Ishikawa (cell line): Measurements from ENCODE around the gene TMEM94.

ENCODE experiments used
- CEBPB ChIP-seq: IDR thresholded peaks from 2 replicates; pipeline ENCODE4 v1.6.1; 2012
- EP300 ChIP-seq: IDR thresholded peaks from 2 replicates; pipeline ENCODE4 v1.6.1; 2012; ENCODE audit warnings: borderline replicate concordance
- FOXM1 ChIP-seq: IDR thresholded peaks from 2 replicates; pipeline ENCODE4 v1.6.1; 2012; ENCODE audit warnings: low read depth, borderline replicate concordance
- MAX ChIP-seq: IDR thresholded peaks from 2 replicates; pipeline ENCODE4 v1.6.1; 2012
- NFIC ChIP-seq: IDR thresholded peaks from 2 replicates; pipeline ENCODE4 v1.6.1; 2012
- RAD21 ChIP-seq: IDR thresholded peaks from 2 replicates; pipeline ENCODE4 v1.6.1; 2012; ENCODE audit warnings: low read depth
- REST ChIP-seq: IDR thresholded peaks from 2 replicates; pipeline ENCODE4 v1.6.1; 2012; ENCODE audit warnings: low read depth, mild to moderate bottlenecking
- TAF1 ChIP-seq: IDR thresholded peaks from 2 replicates; pipeline ENCODE4 v1.6.1; 2012; ENCODE audit warnings: low read depth, mild to moderate bottlenecking
- TCF12 ChIP-seq: IDR thresholded peaks from 2 replicates; pipeline ENCODE4 v1.6.1; 2012; ENCODE audit warnings: low read depth
- YY1 ChIP-seq: IDR thresholded peaks from 2 replicates; pipeline ENCODE4 v1.6.1; 2012; ENCODE audit warnings: low read depth
- ZBTB7A ChIP-seq: IDR thresholded peaks from 2 replicates; pipeline ENCODE4 v1.6.1; 2012; ENCODE audit warnings: low read depth

DNA sequence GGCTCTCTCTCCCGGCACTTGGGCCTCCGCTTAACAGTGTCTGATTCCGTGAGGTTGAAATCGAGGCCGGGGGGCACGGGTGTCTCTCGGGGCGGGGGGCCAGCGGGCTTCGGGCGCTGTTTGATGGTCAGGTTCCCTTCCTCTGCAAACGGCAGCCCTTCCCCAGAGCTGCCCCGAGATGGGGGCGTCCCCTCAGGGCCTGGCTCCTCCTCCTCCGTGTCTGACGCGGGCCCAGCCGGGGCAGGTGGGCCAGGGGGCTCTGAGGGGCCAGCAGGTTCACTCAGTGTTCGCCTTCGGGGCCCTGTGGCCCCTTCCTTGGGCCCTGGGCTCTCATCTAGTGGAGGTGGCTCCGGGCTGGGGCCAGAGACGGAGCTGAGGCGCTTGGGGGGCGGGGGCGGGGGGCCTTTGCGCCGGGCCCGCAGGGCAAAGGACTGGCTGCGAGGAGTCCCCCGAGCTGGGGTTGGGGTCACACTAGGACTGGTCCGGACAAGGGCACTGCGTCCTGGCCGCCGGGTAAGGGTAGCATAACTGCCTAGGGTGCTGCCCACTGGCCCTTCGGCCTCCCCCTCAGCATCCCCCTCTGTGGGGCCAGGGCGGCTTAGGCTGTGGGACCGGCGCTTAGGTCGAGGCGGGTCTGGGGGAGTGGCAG is 45.8 kb downstream of the TMEM94 start:
- TF ChIP-seq YY1, result no peak
- TF ChIP-seq TAF1, result no peak
- TF ChIP-seq TCF12, result no peak
- TF ChIP-seq FOXM1, result no peak
- no peak for TF ChIP-seq CEBPB
- TF ChIP-seq MAX, result no peak
- TF ChIP-seq REST, result no peak
- no peak for TF ChIP-seq NFIC
- TF ChIP-seq EP300, result no peak
- no peak for TF ChIP-seq RAD21
- no peak; the same call in 1 of the 2 replicates for TF ChIP-seq ZBTB7A
